ENCODE results near the gene PPP1R13L.

GRCh38 chr19:45345506-45345860 is 59.4 kb downstream of the PPP1R13L start:
- no peak for TF ChIP-seq CTCF (IDR thresholded peaks at IDR 0.05)
- no peak for TF ChIP-seq POLR2A (IDR thresholded peaks at IDR 0.05)
